ENCODE results near the gene C17orf75. TPM values are rescaled to one million over a fixed set of nuclear protein-coding genes. Genes with fewer than 3 reads are reported as not detected.
"Not testable (repeated sequence)": the region's sequence is repeated elsewhere in the genome, so short reads cannot be mapped to it uniquely, and the experiment has no call there.

Gene C17orf75
- total and polyA plus RNA-seq, 2 of the 4 experiments (the other 2 are of a cell fraction) = 11.5 to 16.1 TPM

- intact Hi-C loops (cut with micrococcal nuclease) = loop anchor here (5.0 kb wide), 1 partner anchor 309 kb away; the partner anchor contains the start of gene LRRC37B
- not testable (repeated sequence) for H2AK9ac ChIP-seq (replicated peaks; ENCODE audit: low read depth, low read length, poor library complexity)
Observed at GRCh38 chr17:32316653-32317052, 25.3 kb downstream of the C17orf75 start.

More at GRCh38 chr17:32316653-32317052, 25.3 kb downstream of the C17orf75 start:
- H3K4me3 ChIP-seq (ENCODE audit: insufficient read depth, low read depth, low read length); DNase-seq; H2BK15ac ChIP-seq (ENCODE audit: low read depth, low read length); H3K4me2 ChIP-seq (ENCODE audit: low read depth, low read length); H3K23ac ChIP-seq (ENCODE audit: low read depth, low read length); H3K27ac ChIP-seq (ENCODE audit: insufficient read depth, low read length); POLR2A ChIA-PET (ENCODE audit: unreplicated experiment); H3K79me1 ChIP-seq (ENCODE audit: low read depth in 1 of 2, low read length in 2 of 2); H2AK5ac ChIP-seq (ENCODE audit: low read depth, low read length); H3K18ac ChIP-seq (ENCODE audit: low read depth, low read length); H3K9me3 ChIP-seq (ENCODE audit: control insufficient read depth, insufficient read depth, low read length); H3K9me1 ChIP-seq (ENCODE audit: insufficient read depth, low read length); H2BK20ac ChIP-seq (ENCODE audit: low read depth, low read length); BruUV-seq (replicated peaks); H2AFZ ChIP-seq (replicated peaks; ENCODE audit: low read length, poor library complexity); H3K36me3 ChIP-seq (ENCODE audit: control insufficient read depth, insufficient read depth, low read length); H2BK5ac ChIP-seq (ENCODE audit: low read depth, low read length, poor library complexity, severe bottlenecking); H4K91ac ChIP-seq (ENCODE audit: insufficient read depth, low read depth, low read length); H2BK120ac ChIP-seq (ENCODE audit: low read depth, low read length); H4K8ac ChIP-seq (ENCODE audit: low read depth in 2 of 2, low read length in 2 of 2); H3K4me1 ChIP-seq (ENCODE audit: control insufficient read depth, insufficient read depth, low read length); H4K5ac ChIP-seq (ENCODE audit: low read depth, low read length); H3K56ac ChIP-seq (ENCODE audit: extremely low read depth, insufficient read depth, low read length); ATAC-seq (ENCODE audit: low read depth); H3K14ac ChIP-seq (replicated peaks; ENCODE audit: low read depth, low read length); CTCF ChIA-PET; H4K20me1 ChIP-seq (ENCODE audit: insufficient read depth, low read length); in situ Hi-C loops (cut with MboI; ENCODE audit: low sequenced_read_pairs); dilution Hi-C loops (cut with HindIII; ENCODE audit: low sequenced_read_pairs, unreplicated experiment); H3K4ac ChIP-seq (ENCODE audit: low read depth, low read length); H3K9ac ChIP-seq (ENCODE audit: low read depth, low read length): not testable (repeated sequence)
- peaks cover 29% of the 10 kb centered on the region for H3K27me3 ChIP-seq (ENCODE audit: control insufficient read depth, insufficient read depth, low read length)
- no CpG with 5 or more reads among the region's 5 CpGs for WGBS, 2 experiments (ENCODE audit: extremely low coverage in 2 of 2, insufficient read length in 1 of 2)
